Neural cell (in vitro differentiated cells): ENCODE measurements around the gene LIN7B.

Experiments
- CTCF ChIP-seq: fragments of 450-650 bp; IDR thresholded peaks from 2 replicates; pipeline ENCODE4 v1.5.1; 2014; ENCODE audit warnings: antibody characterized with exemption, mild to moderate bottlenecking, moderate library complexity; ENCODE audit not compliant: poor library complexity, severe bottlenecking
- EP300 ChIP-seq: fragments of 450-650 bp; conservative IDR thresholded peaks from 2 replicates; pipeline ENCODE4 v1.6.1; 2014; ENCODE audit warnings: antibody characterized with exemption, mild to moderate bottlenecking, moderate library complexity; ENCODE audit not compliant: poor library complexity, severe bottlenecking
- EZH2 ChIP-seq: fragments of 200-600, 300-800 bp; shearing (Covaris generic), sonication (generic); IDR thresholded peaks from 2 replicates; pipeline ENCODE4 v1.6.1; 2014; ENCODE audit warnings: antibody characterized with exemption, low read length, borderline replicate concordance, mild to moderate bottlenecking; ENCODE audit not compliant: insufficient read depth, poor library complexity, severe bottlenecking
- MXI1 ChIP-seq: fragments of 450-650 bp; conservative IDR thresholded peaks from 2 replicates; pipeline ENCODE4 v1.6.1; 2014; ENCODE audit warnings: antibody characterized with exemption, mild to moderate bottlenecking; ENCODE audit not compliant: poor library complexity, severe bottlenecking
- POLR2AphosphoS5 ChIP-seq: IDR thresholded peaks from 2 replicates; pipeline ENCODE4 v1.6.1; 2012
- RAD21 ChIP-seq: fragments of 450-650 bp; conservative IDR thresholded peaks from 2 replicates; pipeline ENCODE4 v1.6.1; 2014; ENCODE audit warnings: antibody characterized with exemption, mild to moderate bottlenecking, moderate library complexity
- REST ChIP-seq: IDR thresholded peaks from 2 replicates; pipeline ENCODE4 v1.6.1; 2012; ENCODE audit warnings: borderline replicate concordance

- no peak for TF ChIP-seq CTCF
- no peak for TF ChIP-seq MXI1
- TF ChIP-seq REST = no peak
- TF ChIP-seq EP300 = no peak
- no peak for TF ChIP-seq POLR2AphosphoS5
- TF ChIP-seq EZH2 = no peak
- TF ChIP-seq RAD21 = no peak
These were observed 51.7 kb downstream of the LIN7B start for GRCh38 chr19:49165865-49166301.
